MG63 (cell line): Measurements from ENCODE around the gene MROH9. TPM values are rescaled to one million over a fixed set of nuclear protein-coding genes. Genes with fewer than 3 reads are reported as not detected.
"Not testable (repeated sequence)": the region's sequence is repeated elsewhere in the genome, so short reads cannot be mapped to it uniquely, and the experiment has no call there.

Source experiments
- DNase-seq: peaks from one replicate; pipeline ENCODE4 v3.0.0-alpha.2; 2020
- H3K27me3 ChIP-seq: fragments of 250-450 bp; sonication (Bioruptor Pico); 2 replicates; pipeline ENCODE4 v1.5.1; 2020; ENCODE audit warnings: mild to moderate bottlenecking, moderate library complexity
- H3K36me3 ChIP-seq: fragments of 250-450 bp; sonication (Bioruptor Pico); 2 replicates; pipeline ENCODE4 v1.5.1; 2020; ENCODE audit warnings: mild to moderate bottlenecking, moderate library complexity
- H3K4me3 ChIP-seq: fragments of 250-450 bp; sonication (Bioruptor Pico); 2 replicates; pipeline ENCODE4 v1.5.1; 2020; ENCODE audit warnings: mild to moderate bottlenecking, moderate library complexity
- H3K9me3 ChIP-seq: fragments of 250-450 bp; sonication (Bioruptor Pico); 2 replicates; pipeline ENCODE4 v1.5.1; 2020; ENCODE audit warnings: mild to moderate bottlenecking, moderate library complexity
- total RNA-seq: library from RNA; depleted of rRNA; stranded (reverse); fragments of >200 nt; shearing (Covaris generic); gene quantifications from 2 replicates; pipeline ENCODE4 v1.2.3, GENCODE V29; 2014; ENCODE audit warnings: low replicate concordance

MROH9 gene
- total RNA-seq, 1 experiment from 2014 or later: not detected

- Histone ChIP-seq H3K9me3 (no peaks in the 10 kb centered on the region), H3K27me3 (no peaks in the 10 kb centered on the region; the same call in 1 of the 2 replicates), H3K4me3 (no peak overlapping the region), H3K36me3 (no peaks in the 10 kb centered on the region)
- DNase-seq: no peak
Observed at GRCh38 chr1:170939476-170939875, 4.1 kb downstream of the MROH9 start.

GRCh38 chr1:170951744-170952143, 16.4 kb downstream of the MROH9 start:
- H3K4me3 ChIP-seq, H3K36me3 ChIP-seq, DNase-seq, H3K9me3 ChIP-seq, H3K27me3 ChIP-seq: not testable (repeated sequence)

- Histone ChIP-seq H3K36me3 (no peaks in the 10 kb centered on the region), H3K4me3 (no peak overlapping the region)
- DNase-seq: no peak
Observed at GRCh38 chr1:170959385-170959784, 24.1 kb downstream of the MROH9 start.

GRCh38 chr1:170964506-170964905, 29.2 kb downstream of the MROH9 start:
- Histone ChIP-seq H3K9me3 (no peaks in the 10 kb centered on the region), H3K4me3 (no peak overlapping the region), H3K36me3 (no peaks in the 10 kb centered on the region), H3K27me3 (0 out of 2 replicates have a peak, but pooled peaks cover 2% of the 10 kb centered on the region)
- no peak for DNase-seq

More at GRCh38 chr1:170959385-170959784, 24.1 kb downstream of the MROH9 start:
- H3K9me3 ChIP-seq: no peaks in the 10 kb centered on the region
- H3K27me3 ChIP-seq: no peaks in the 10 kb centered on the region

- H3K4me3 ChIP-seq: no peak overlapping the region
- H3K27me3 ChIP-seq: 0 out of 2 replicates have a peak, but pooled peaks cover 2% of the 10 kb centered on the region
- H3K36me3 ChIP-seq: no peaks in the 10 kb centered on the region
- DNase-seq: no peak
- no peaks in the 10 kb centered on the region for H3K9me3 ChIP-seq
Observed at GRCh38 chr1:170967042-170967910, 31.9 kb downstream of the MROH9 start.

- Histone ChIP-seq H3K9me3 (no peaks in the 10 kb centered on the region), H3K36me3 (no peaks in the 10 kb centered on the region)
- no peak for DNase-seq
Observed at GRCh38 chr1:170970256-170970655, 34.9 kb downstream of the MROH9 start.

GRCh38 chr1:170978371-170978910, 43.1 kb downstream of the MROH9 start:
- H3K9me3 ChIP-seq: no peaks in the 10 kb centered on the region
- H3K27me3 ChIP-seq: no peaks in the 10 kb centered on the region
- H3K4me3 ChIP-seq: no peak overlapping the region
- DNase-seq: no peak
- H3K36me3 ChIP-seq: no peaks in the 10 kb centered on the region

More at GRCh38 chr1:170970256-170970655, 34.9 kb downstream of the MROH9 start:
- no peaks in the 10 kb centered on the region for H3K27me3 ChIP-seq
- H3K4me3 ChIP-seq: no peak overlapping the region

- H3K27me3 ChIP-seq: no peaks in the 10 kb centered on the region
- DNase-seq: no peak
- H3K9me3 ChIP-seq: no peaks in the 10 kb centered on the region
- H3K4me3 ChIP-seq: no peak overlapping the region
- H3K36me3 ChIP-seq: no peaks in the 10 kb centered on the region
Observed at GRCh38 chr1:170985406-170985805, 50.1 kb downstream of the MROH9 start.

- Histone ChIP-seq H3K9me3 (no peaks in the 10 kb centered on the region), H3K27me3 (no peaks in the 10 kb centered on the region), H3K36me3 (no peaks in the 10 kb centered on the region), H3K4me3 (no peak overlapping the region)
- DNase-seq: no peak
Observed at GRCh38 chr1:170986901-170987300, 51.6 kb downstream of the MROH9 start.

- no peak for DNase-seq
- Histone ChIP-seq H3K4me3 (no peak overlapping the region), H3K9me3 (no peaks in the 10 kb centered on the region), H3K27me3 (no peaks in the 10 kb centered on the region), H3K36me3 (no peaks in the 10 kb centered on the region)
Observed at GRCh38 chr1:170987424-170987823, 52.1 kb downstream of the MROH9 start.

- Histone ChIP-seq H3K27me3 (no peaks in the 10 kb centered on the region; the same call in none of the 2 replicates), H3K4me3 (no peak overlapping the region), H3K36me3 (no peaks in the 10 kb centered on the region), H3K9me3 (no peaks in the 10 kb centered on the region)
- DNase-seq: no peak
Observed at GRCh38 chr1:170993151-170993550, 57.8 kb downstream of the MROH9 start.

- H3K27me3 ChIP-seq: no peaks in the 10 kb centered on the region; the same call in none of the 2 replicates
- no peak for DNase-seq
- no peak overlapping the region for H3K4me3 ChIP-seq
- H3K36me3 ChIP-seq: no peaks in the 10 kb centered on the region
- H3K9me3 ChIP-seq: no peaks in the 10 kb centered on the region
Observed at GRCh38 chr1:170993717-170994116, 58.4 kb downstream of the MROH9 start.

- DNase-seq: no peak
- Histone ChIP-seq H3K36me3 (no peaks in the 10 kb centered on the region), H3K4me3 (no peak overlapping the region)
Observed at GRCh38 chr1:171014880-171015279, 79.5 kb downstream of the MROH9 start.

GRCh38 chr1:171017426-171017825, 82.1 kb downstream of the MROH9 start:
- DNase-seq: no peak
- Histone ChIP-seq H3K36me3 (no peaks in the 10 kb centered on the region), H3K4me3 (no peak overlapping the region), H3K27me3 (no peaks in the 10 kb centered on the region; the same call in 1 of the 2 replicates), H3K9me3 (no peaks in the 10 kb centered on the region)

More at GRCh38 chr1:171014880-171015279, 79.5 kb downstream of the MROH9 start:
- Histone ChIP-seq H3K9me3 (no peaks in the 10 kb centered on the region), H3K27me3 (no peaks in the 10 kb centered on the region; the same call in 1 of the 2 replicates)

GRCh38 chr1:171019971-171020370, 84.6 kb downstream of the MROH9 start:
- no peak overlapping the region for H3K4me3 ChIP-seq
- H3K9me3 ChIP-seq: no peaks in the 10 kb centered on the region
- DNase-seq: no peak
- no peaks in the 10 kb centered on the region; the same call in 1 of the 2 replicates for H3K27me3 ChIP-seq
- H3K36me3 ChIP-seq: no peaks in the 10 kb centered on the region

- DNase-seq: no peak
- Histone ChIP-seq H3K9me3 (no peaks in the 10 kb centered on the region), H3K27me3 (no peaks in the 10 kb centered on the region), H3K36me3 (no peaks in the 10 kb centered on the region), H3K4me3 (no peak overlapping the region)
Observed at GRCh38 chr1:171032822-171033702, 97.7 kb downstream of the MROH9 start.

- H3K4me3 ChIP-seq: no peak overlapping the region
- no peaks in the 10 kb centered on the region for H3K36me3 ChIP-seq
- no peak for DNase-seq
- H3K27me3 ChIP-seq: no peaks in the 10 kb centered on the region
- H3K9me3 ChIP-seq: no peaks in the 10 kb centered on the region
Observed at GRCh38 chr1:171037626-171038025, 102.3 kb downstream of the MROH9 start.
